OCI-LY3 (cell line): Measurements from ENCODE around the gene ACTR1A.

Experiments
- H2AFZ ChIP-seq: fragments of 200-600, 300-600 bp; shearing (Covaris generic); 2 replicates; pipeline ENCODE4 v1.6.0; 2014; ENCODE audit warnings: antibody characterized with exemption, low read depth, low read length
- H3K27ac ChIP-seq: fragments of 200-600, 300-600 bp; sonication (generic); 2 replicates; pipeline ENCODE4 v1.5.1; 2014; ENCODE audit warnings: mild to moderate bottlenecking, low read length, moderate library complexity, mixed read lengths
- H3K27me3 ChIP-seq: fragments of 200-600, 300-600 bp; sonication (generic); 2 replicates; pipeline ENCODE4 v1.6.1; 2014; ENCODE audit warnings: low read depth, low read length, mixed read lengths
- H3K36me3 ChIP-seq: fragments of 200-600, 300-600 bp; sonication (generic); replicated peaks from 2 replicates; pipeline ENCODE3; 2014; ENCODE audit warnings: low read depth, low read length, mixed read lengths
- H3K4me1 ChIP-seq: fragments of 300-600, 200-600 bp; sonication (generic); 2 replicates; pipeline ENCODE4 v1.6.1; 2014; ENCODE audit warnings: low read length, mixed read lengths
- H3K4me2 ChIP-seq: fragments of 200-600, 300-600 bp; sonication (generic); 2 replicates; pipeline ENCODE4 v1.6.1; 2014; ENCODE audit warnings: low read length, mixed read lengths
- H3K4me3 ChIP-seq: fragments of 300-600, 200-600 bp; sonication (generic); 2 replicates; pipeline ENCODE4 v1.5.1; 2014; ENCODE audit warnings: antibody characterized with exemption, mild to moderate bottlenecking, low read length, moderate library complexity
- H3K79me2 ChIP-seq: fragments of 300-600, 200-600 bp; shearing (Covaris generic); 2 replicates; pipeline ENCODE4 v1.6.1; 2014; ENCODE audit warnings: mild to moderate bottlenecking, low read length, mixed read lengths
- H3K9ac ChIP-seq: fragments of 300-600, 200-600 bp; shearing (Covaris generic); 2 replicates; pipeline ENCODE4 v1.6.0; 2014; ENCODE audit warnings: mild to moderate bottlenecking, low read length, moderate library complexity
- H3K9me3 ChIP-seq: fragments of 200-600, 300-600 bp; shearing (Covaris generic); 2 replicates; pipeline ENCODE4 v1.6.1; 2014; ENCODE audit warnings: low read length, mixed read lengths; ENCODE audit not compliant: insufficient read depth
- H4K20me1 ChIP-seq: fragments of 200-600, 300-600 bp; sonication (generic); 2 replicates; pipeline ENCODE4 v1.6.1; 2016; ENCODE audit warnings: low read length, mixed read lengths; ENCODE audit not compliant: insufficient read depth
- CTCF ChIP-seq: fragments of 200-600, 300-600 bp; sonication (generic); IDR thresholded peaks from 2 replicates; pipeline ENCODE4 v1.5.1; 2014; ENCODE audit warnings: antibody characterized with exemption, low read length, low read depth
- EZH2phosphoT487 ChIP-seq: fragments of 200-600 bp; shearing (Covaris generic); IDR thresholded peaks from 2 replicates; pipeline ENCODE4 v1.6.1; 2018; ENCODE audit warnings: antibody characterized with exemption, mixed run types, low read depth

The ACTR1A gene

GRCh38 chr10:102436312-102436711, 66.2 kb downstream of the ACTR1A start:
- TF ChIP-seq EZH2phosphoT487, result no peak
- TF ChIP-seq CTCF, result no peak
- H3K27me3 ChIP-seq, result no peaks in the 10 kb centered on the region
- no peak overlapping the region for H3K9ac ChIP-seq
- H4K20me1 ChIP-seq, result no peaks in the 10 kb centered on the region
- H3K4me1 ChIP-seq, result peaks cover 29% of the 10 kb centered on the region
- H3K27ac ChIP-seq, result no peak overlapping the region
- H2AFZ ChIP-seq, result no peak overlapping the region
- no peaks in the 10 kb centered on the region for H3K9me3 ChIP-seq
- peak overlapping the region; percentile 73; the same call in 1 of the 2 replicates for H3K4me3 ChIP-seq
- peak overlapping the region; percentile 88 for H3K4me2 ChIP-seq
- H3K79me2 ChIP-seq, result peaks cover 10% of the 10 kb centered on the region
- H3K36me3 ChIP-seq, result no peaks in the 10 kb centered on the region

- Histone ChIP-seq H3K4me2 (peak overlapping the region; percentile 88), H2AFZ (peak overlapping the region; percentile 88), H3K9me3 (no peaks in the 10 kb centered on the region), H3K27me3 (no peaks in the 10 kb centered on the region), H3K27ac (no peak overlapping the region), H3K4me3 (peak overlapping the region; percentile 73), H3K79me2 (peaks cover 13% of the 10 kb centered on the region), H3K9ac (peak overlapping the region; percentile 52), H3K4me1 (peaks cover 30% of the 10 kb centered on the region), H3K36me3 (no peaks in the 10 kb centered on the region), H4K20me1 (no peaks in the 10 kb centered on the region)
- no peak for TF ChIP-seq CTCF
- no peak for TF ChIP-seq EZH2phosphoT487
Observed at GRCh38 chr10:102435529-102436233, 66.8 kb downstream of the ACTR1A start.

- Histone ChIP-seq H3K27ac (no peak overlapping the region), H3K4me2 (peak overlapping the region; percentile 88), H2AFZ (peak overlapping the region; percentile 88)
Observed at GRCh38 chr10:102435133-102435497, 67.4 kb downstream of the ACTR1A start.

More at GRCh38 chr10:102435133-102435497, 67.4 kb downstream of the ACTR1A start:
- no peaks in the 10 kb centered on the region for H3K9me3 ChIP-seq
- no peaks in the 10 kb centered on the region for H3K27me3 ChIP-seq
- TF ChIP-seq EZH2phosphoT487 (no peak), CTCF (no peak)
- no peaks in the 10 kb centered on the region for H4K20me1 ChIP-seq
- peaks cover 15% of the 10 kb centered on the region for H3K79me2 ChIP-seq
- peaks cover 30% of the 10 kb centered on the region for H3K4me1 ChIP-seq
- H3K36me3 ChIP-seq, result no peaks in the 10 kb centered on the region
- H3K9ac ChIP-seq, result peak overlapping the region; percentile 52
- H3K4me3 ChIP-seq, result peak overlapping the region; percentile 73
